HEK293 (cell line): ENCODE results near the gene STK11.
A peak's percentile ranks its signal among the peaks of the same experiment; 100 is the strongest.

Source experiments
- CTCF ChIA-PET: fragments of 350-600 bp; formaldehyde crosslinking; extraction: SDS; loops from one replicate; lab custom pipeline; 2021; ENCODE audit warnings: antibody characterized with exemption; lab: Yijun Ruan, JAX
- POLR2A ChIA-PET: fragments of 300-600 bp; formaldehyde crosslinking; extraction: SDS; loops from one replicate; lab custom pipeline; 2020; ENCODE audit warnings: antibody characterized with exemption, inconsistent platforms; lab: Yijun Ruan, JAX
- H3K27ac ChIP-seq: fragments of 200-500 bp; sonication (Bioruptor generic); 2 replicates; pipeline ENCODE4 v1.5.1; 2014; ENCODE audit warnings: low read depth, low read length, control low read depth, inconsistent platforms; ENCODE audit errors: extremely low read depth
- H3K36me3 ChIP-seq, 2 experiments: fragments of 200-500 bp in 1 of 2; sonication (Bioruptor generic) in 1 of 2; 1 replicate in 1 of 2; 2 replicates in 1 of 2; pipeline ENCODE4 v1.5.1; 2014 to 2017; ENCODE audit warnings: inconsistent platforms in 2 of 2, low read length in 2 of 2; ENCODE audit not compliant: control insufficient read depth in 2 of 2, insufficient read depth in 1 of 2
- H3K4me1 ChIP-seq: fragments of 200-500 bp; sonication (Bioruptor generic); 2 replicates; pipeline ENCODE4 v1.5.1; 2014; ENCODE audit warnings: mild to moderate bottlenecking, low read length, inconsistent platforms; ENCODE audit not compliant: control insufficient read depth, insufficient read depth
- H3K4me3 ChIP-seq: 2 replicates; pipeline ENCODE4 v1.5.1; 2011; ENCODE audit warnings: low read depth, mild to moderate bottlenecking, control low read depth, low read length, moderate library complexity
- H3K9me3 ChIP-seq: fragments of 200-500 bp; sonication (Bioruptor generic); 2 replicates; pipeline ENCODE4 v1.5.1; 2014; ENCODE audit warnings: low read depth, low read length, inconsistent platforms; ENCODE audit not compliant: control insufficient read depth, insufficient read depth
- BCL11B ChIP-seq: fragments of 450-650 bp; formaldehyde crosslinking; IDR thresholded peaks from 2 replicates; pipeline ENCODE4 v1.5.1; 2016; ENCODE audit warnings: low read depth, missing biosample characterization, missing genetic modification characterization
- CTCF ChIP-seq: fragments of 450-650 bp; formaldehyde crosslinking; IDR thresholded peaks from 2 replicates; pipeline ENCODE4 v1.5.1; 2016; ENCODE audit warnings: missing biosample characterization, missing genetic modification characterization
- GLI4 ChIP-seq: fragments of 450-650 bp; formaldehyde crosslinking; IDR thresholded peaks from 2 replicates; pipeline ENCODE4 v1.5.1; 2016; ENCODE audit warnings: missing biosample characterization, missing genetic modification characterization
- IKZF3 ChIP-seq: fragments of 450-650 bp; IDR thresholded peaks from 2 replicates; pipeline ENCODE4 v1.5.0; 2018; ENCODE audit warnings: missing biosample characterization, mild to moderate bottlenecking, missing genetic modification characterization, moderate library complexity
- SCRT1 ChIP-seq: fragments of 450-650 bp; formaldehyde crosslinking; IDR thresholded peaks from 2 replicates; pipeline ENCODE4 v1.5.1; 2016; ENCODE audit warnings: missing biosample characterization, missing genetic modification characterization, borderline replicate concordance
- SCRT2 ChIP-seq: fragments of 450-650 bp; formaldehyde crosslinking; IDR thresholded peaks from 2 replicates; pipeline ENCODE4 v1.5.1; 2016; ENCODE audit warnings: missing biosample characterization, missing genetic modification characterization
- YY1 ChIP-seq: fragments of 450-650 bp; formaldehyde crosslinking; IDR thresholded peaks from 2 replicates; pipeline ENCODE4 v1.5.1; 2018; ENCODE audit warnings: missing biosample characterization, missing genetic modification characterization
- ZEB2 ChIP-seq: fragments of 450-650 bp; formaldehyde crosslinking; IDR thresholded peaks from 2 replicates; pipeline ENCODE4 v1.5.1; 2016; ENCODE audit warnings: missing biosample characterization, missing genetic modification characterization
- ZNF132 ChIP-seq: fragments of 450-650 bp; formaldehyde crosslinking; IDR thresholded peaks from 2 replicates; pipeline ENCODE4 v1.5.1; 2017; ENCODE audit warnings: missing biosample characterization, missing genetic modification characterization, borderline replicate concordance
- ZNF184 ChIP-seq: fragments of 450-650 bp; IDR thresholded peaks from 2 replicates; pipeline ENCODE4 v1.5.1; 2018; ENCODE audit warnings: missing biosample characterization, mild to moderate bottlenecking, missing genetic modification characterization
- ZNF324 ChIP-seq: fragments of 450-650 bp; formaldehyde crosslinking; IDR thresholded peaks from 2 replicates; pipeline ENCODE4 v1.5.1; 2016; ENCODE audit warnings: missing biosample characterization, missing genetic modification characterization
- ZNF350 ChIP-seq: fragments of 450-650 bp; formaldehyde crosslinking; IDR thresholded peaks from 2 replicates; pipeline ENCODE4 v1.5.0; 2017; ENCODE audit warnings: missing biosample characterization, mild to moderate bottlenecking, missing genetic modification characterization
- ZNF366 ChIP-seq: fragments of 450-650 bp; formaldehyde crosslinking; conservative IDR thresholded peaks from 2 replicates; pipeline ENCODE4 v1.5.1; 2016; ENCODE audit warnings: missing biosample characterization, missing genetic modification characterization
- ZNF394 ChIP-seq: fragments of 450-650 bp; formaldehyde crosslinking; IDR thresholded peaks from 2 replicates; pipeline ENCODE4 v1.5.1; 2016; ENCODE audit warnings: missing biosample characterization, missing genetic modification characterization, mild to moderate bottlenecking, moderate library complexity, borderline replicate concordance
- ZNF404 ChIP-seq: fragments of 450-650 bp; formaldehyde crosslinking; IDR thresholded peaks from 2 replicates; pipeline ENCODE4 v1.5.1; 2017; ENCODE audit warnings: missing biosample characterization, missing genetic modification characterization
- ZNF561 ChIP-seq: fragments of 450-650 bp; IDR thresholded peaks from 2 replicates; pipeline ENCODE4 v1.5.1; 2018; ENCODE audit warnings: missing biosample characterization, missing genetic modification characterization, borderline replicate concordance
- ZNF571 ChIP-seq: fragments of 450-650 bp; formaldehyde crosslinking; IDR thresholded peaks from 2 replicates; pipeline ENCODE4 v1.5.0; 2017; ENCODE audit warnings: missing biosample characterization, missing genetic modification characterization
- ZNF596 ChIP-seq: fragments of 450-650 bp; IDR thresholded peaks from 2 replicates; pipeline ENCODE4 v1.5.0; 2018; ENCODE audit warnings: missing biosample characterization, mild to moderate bottlenecking, missing genetic modification characterization, moderate library complexity
- ZNF654 ChIP-seq: fragments of 450-650 bp; formaldehyde crosslinking; IDR thresholded peaks from 2 replicates; pipeline ENCODE4 v1.5.1; 2016; ENCODE audit warnings: low read depth, missing biosample characterization, missing genetic modification characterization
- ZNF660 ChIP-seq: fragments of 450-650 bp; IDR thresholded peaks from 2 replicates; pipeline ENCODE4 v1.5.1; 2018; ENCODE audit warnings: missing biosample characterization, mild to moderate bottlenecking, missing genetic modification characterization
- ZNF692 ChIP-seq: fragments of 450-650 bp; formaldehyde crosslinking; IDR thresholded peaks from 2 replicates; pipeline ENCODE4 v1.5.1; 2016; ENCODE audit warnings: missing biosample characterization, missing genetic modification characterization
- ZNF785 ChIP-seq: fragments of 450-650 bp; formaldehyde crosslinking; IDR thresholded peaks from 2 replicates; pipeline ENCODE4 v1.5.1; 2016; ENCODE audit warnings: missing biosample characterization, missing genetic modification characterization
- ZSCAN16 ChIP-seq: fragments of 450-650 bp; formaldehyde crosslinking; IDR thresholded peaks from 2 replicates; pipeline ENCODE4 v1.5.1; 2016; ENCODE audit warnings: missing biosample characterization, missing genetic modification characterization
- ZSCAN30 ChIP-seq: fragments of 450-650 bp; IDR thresholded peaks from 2 replicates; pipeline ENCODE4 v1.5.1; 2018; ENCODE audit warnings: missing biosample characterization, mild to moderate bottlenecking, missing genetic modification characterization, moderate library complexity
- TF ChIP-seq, protein P1 (sequence below): fragments of 450-650 bp; formaldehyde crosslinking; IDR thresholded peaks from 2 replicates; pipeline ENCODE4 v1.5.1; 2016; ENCODE audit warnings: missing biosample characterization, missing genetic modification characterization, low read depth
- TF ChIP-seq, protein P2 (sequence below): sonication (generic); formaldehyde crosslinking; IDR thresholded peaks from 2 replicates; pipeline ENCODE4 v1.8.1; 2022; ENCODE audit warnings: mild to moderate bottlenecking, moderate library complexity, missing genetic modification reagents
- TF ChIP-seq, protein P3 (sequence below): fragments of 450-650 bp; formaldehyde crosslinking; IDR thresholded peaks from 2 replicates; pipeline ENCODE4 v1.5.1; 2016; ENCODE audit warnings: missing biosample characterization, missing genetic modification characterization

STK11 gene

DNA sequence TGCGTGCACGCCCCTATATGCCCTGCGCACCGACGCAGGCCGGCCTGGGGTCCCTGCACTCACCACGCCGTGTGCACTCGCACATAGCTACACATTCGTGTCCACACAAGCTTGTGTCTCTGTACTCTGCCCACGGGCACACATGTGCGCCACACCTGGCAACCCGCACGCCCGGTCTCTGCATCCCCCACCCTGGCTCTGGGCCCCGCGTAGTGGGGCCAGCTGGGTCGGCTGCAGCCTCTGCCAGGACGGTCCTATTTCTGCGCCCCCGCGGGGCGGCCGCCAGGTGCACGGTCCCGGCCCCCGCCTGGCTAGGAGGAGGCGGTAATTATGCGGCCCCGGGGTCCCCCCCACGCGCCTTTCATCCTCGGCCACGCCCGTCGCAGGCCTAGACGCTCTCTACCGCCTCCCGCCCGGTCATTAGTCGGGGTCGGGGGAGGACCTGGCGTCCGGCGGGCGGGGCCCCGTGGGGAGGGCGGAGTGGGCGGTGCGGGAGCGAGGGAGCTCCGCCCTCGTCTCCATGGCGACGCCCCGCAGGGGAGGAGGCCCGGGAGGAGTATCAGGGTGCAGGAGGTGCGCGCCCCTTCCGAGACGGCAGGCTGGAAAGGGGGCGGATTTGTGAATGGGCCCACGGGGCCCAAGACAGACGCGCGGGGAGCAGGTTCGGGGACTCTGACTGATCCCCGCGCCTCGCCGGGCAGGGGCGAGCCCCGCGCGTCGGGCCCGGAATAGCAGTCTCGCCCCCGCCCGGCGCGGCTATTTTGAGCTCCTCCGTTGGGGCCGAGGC, 60.7 kb downstream of the STK11 start (continued):
- TF ChIP-seq ZSCAN16 (tag by site-specific recombination) (0 out of 2 replicates have a peak, but pooled peaks have one; percentile 11), BCL11B (tag by site-specific recombination) (no peak; the same call in 1 of the 2 replicates), YY1 (tag by site-specific recombination) (no peak)

GRCh38 chr19:1266916-1267476, 61.4 kb downstream of the STK11 start:
- ChIA-PET CTCF (interaction anchor here (0.6 to 11.3 kb wide), 20 partner anchors 8 to 645 kb away, joined by 3 to 299 read pairs (median 4); partner anchors contain the start of genes ATP5F1D and FAM174C), POLR2A (interaction anchor here (1.2 to 7.7 kb wide), 7 partner anchors 8 to 26 kb away, joined by 3 to 407 read pairs (median 9); partner anchors contain the start of genes ATP5F1D and FAM174C)
- peaks cover 4 to 22% of the 10 kb centered on the region in 2 experiments; a peak in 2 of 3 replicates for H3K36me3 ChIP-seq
- H3K9me3 ChIP-seq = no peaks in the 10 kb centered on the region
- H3K4me1 ChIP-seq = peaks cover 22% of the 10 kb centered on the region
- H3K27ac ChIP-seq = no peak overlapping the region; the same call in 1 of the 2 replicates
- peak overlapping the region; percentile 35 for H3K4me3 ChIP-seq
- TF ChIP-seq IKZF3 = peak; percentile 57; the same call in 1 of the 2 replicates
- peak; percentile 97 for TF ChIP-seq ZEB2 (tag by site-specific recombination)
- TF ChIP-seq ZNF561 (tag by site-specific recombination) = peak; percentile 54; the same call in 1 of the 2 replicates
- TF ChIP-seq ZNF394 (tag by site-specific recombination) = no peak
- TF ChIP-seq ZNF184 (tag by site-specific recombination) = 0 out of 2 replicates have a peak, but pooled peaks have one; percentile 33
- TF ChIP-seq GLI4 (tag by site-specific recombination) = no peak
- peak; percentile 85 for TF ChIP-seq ZSCAN30 (tag by site-specific recombination)
- peak; percentile 78; the same call in 1 of the 2 replicates for TF ChIP-seq BCL11B (tag by site-specific recombination)
- TF ChIP-seq ZNF785 (tag by site-specific recombination) = 0 out of 2 replicates have a peak, but pooled peaks have one; percentile 48
- TF ChIP-seq ZNF324 (tag by site-specific recombination) = peak; percentile 47; the same call in 1 of the 2 replicates
- TF ChIP-seq, protein P1, sequence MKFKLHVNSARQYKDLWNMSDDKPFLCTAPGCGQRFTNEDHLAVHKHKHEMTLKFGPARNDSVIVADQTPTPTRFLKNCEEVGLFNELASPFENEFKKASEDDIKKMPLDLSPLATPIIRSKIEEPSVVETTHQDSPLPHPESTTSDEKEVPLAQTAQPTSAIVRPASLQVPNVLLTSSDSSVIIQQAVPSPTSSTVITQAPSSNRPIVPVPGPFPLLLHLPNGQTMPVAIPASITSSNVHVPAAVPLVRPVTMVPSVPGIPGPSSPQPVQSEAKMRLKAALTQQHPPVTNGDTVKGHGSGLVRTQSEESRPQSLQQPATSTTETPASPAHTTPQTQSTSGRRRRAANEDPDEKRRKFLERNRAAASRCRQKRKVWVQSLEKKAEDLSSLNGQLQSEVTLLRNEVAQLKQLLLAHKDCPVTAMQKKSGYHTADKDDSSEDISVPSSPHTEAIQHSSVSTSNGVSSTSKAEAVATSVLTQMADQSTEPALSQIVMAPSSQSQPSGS (tag by site-specific recombination) = no peak
- peak; percentile 26; the same call in 1 of the 2 replicates for TF ChIP-seq ZNF654 (tag by site-specific recombination)
- no peak for TF ChIP-seq ZNF571 (tag by site-specific recombination)
- TF ChIP-seq, protein P2, sequence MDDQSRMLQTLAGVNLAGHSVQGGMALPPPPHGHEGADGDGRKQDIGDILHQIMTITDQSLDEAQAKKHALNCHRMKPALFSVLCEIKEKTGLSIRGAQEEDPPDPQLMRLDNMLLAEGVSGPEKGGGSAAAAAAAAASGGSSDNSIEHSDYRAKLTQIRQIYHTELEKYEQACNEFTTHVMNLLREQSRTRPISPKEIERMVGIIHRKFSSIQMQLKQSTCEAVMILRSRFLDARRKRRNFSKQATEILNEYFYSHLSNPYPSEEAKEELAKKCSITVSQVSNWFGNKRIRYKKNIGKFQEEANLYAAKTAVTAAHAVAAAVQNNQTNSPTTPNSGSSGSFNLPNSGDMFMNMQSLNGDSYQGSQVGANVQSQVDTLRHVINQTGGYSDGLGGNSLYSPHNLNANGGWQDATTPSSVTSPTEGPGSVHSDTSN (CRISPR knock-in tag) = peak; percentile 79; the same call in 1 of the 2 replicates
- peak; percentile 95 for TF ChIP-seq CTCF
- TF ChIP-seq, protein P3, sequence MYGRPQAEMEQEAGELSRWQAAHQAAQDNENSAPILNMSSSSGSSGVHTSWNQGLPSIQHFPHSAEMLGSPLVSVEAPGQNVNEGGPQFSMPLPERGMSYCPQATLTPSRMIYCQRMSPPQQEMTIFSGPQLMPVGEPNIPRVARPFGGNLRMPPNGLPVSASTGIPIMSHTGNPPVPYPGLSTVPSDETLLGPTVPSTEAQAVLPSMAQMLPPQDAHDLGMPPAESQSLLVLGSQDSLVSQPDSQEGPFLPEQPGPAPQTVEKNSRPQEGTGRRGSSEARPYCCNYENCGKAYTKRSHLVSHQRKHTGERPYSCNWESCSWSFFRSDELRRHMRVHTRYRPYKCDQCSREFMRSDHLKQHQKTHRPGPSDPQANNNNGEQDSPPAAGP (tag by site-specific recombination) = peak; percentile 14; the same call in 1 of the 2 replicates
- TF ChIP-seq ZNF366 (tag by site-specific recombination) = 0 out of 2 replicates have a peak, but pooled peaks have one; percentile 23
- 0 out of 2 replicates have a peak, but pooled peaks have one; percentile 60 for TF ChIP-seq ZNF596 (tag by site-specific recombination)
- TF ChIP-seq SCRT2 (tag by site-specific recombination) = peak; percentile 72; the same call in 1 of the 2 replicates
- TF ChIP-seq ZNF132 (tag by site-specific recombination) = no peak
- no peak for TF ChIP-seq ZNF350
- TF ChIP-seq ZNF660 (tag by site-specific recombination) = peak; percentile 80
- TF ChIP-seq ZNF692 (tag by site-specific recombination) = peak; percentile 8; the same call in 1 of the 2 replicates
- TF ChIP-seq ZNF404 = no peak
- peak; percentile 78 for TF ChIP-seq SCRT1
